LNCAP (cell line): ENCODE results near the gene GOT1.

Experiments used
- CTCF ChIP-seq: fragments of 450-650 bp; IDR thresholded peaks from 2 replicates; pipeline ENCODE4 v1.5.1; 2017; ENCODE audit warnings: mild to moderate bottlenecking

GOT1 gene

GRCh38 chr10:99387071-99387470 is 43.4 kb downstream of the GOT1 start:
- no peak for TF ChIP-seq CTCF

- TF ChIP-seq CTCF: no peak
These were observed 48.2 kb downstream of the GOT1 start for GRCh38 chr10:99382176-99382575.

GRCh38 chr10:99375426-99375825 is 55.0 kb downstream of the GOT1 start:
- TF ChIP-seq CTCF: no peak

- no peak for TF ChIP-seq CTCF
These were observed 55.5 kb downstream of the GOT1 start for GRCh38 chr10:99374972-99375371.

- TF ChIP-seq CTCF: no peak
These were observed 55.9 kb downstream of the GOT1 start for GRCh38 chr10:99374526-99374925.

- TF ChIP-seq CTCF: no peak
These were observed 57.7 kb downstream of the GOT1 start for GRCh38 chr10:99372546-99373271.

GRCh38 chr10:99370993-99371392 is 59.4 kb downstream of the GOT1 start:
- peak; percentile 67 for TF ChIP-seq CTCF

- TF ChIP-seq CTCF: no peak
These were observed 60.9 kb downstream of the GOT1 start for GRCh38 chr10:99369551-99369950.
